ENCODE results near the gene GRP. TPM values are rescaled to one million over a fixed set of nuclear protein-coding genes. Genes with fewer than 3 reads are reported as not detected.

The GRP gene
- total and polyA plus RNA-seq, 2 of the 4 experiments (the other 2 are of a cell fraction) = not detected

DNA sequence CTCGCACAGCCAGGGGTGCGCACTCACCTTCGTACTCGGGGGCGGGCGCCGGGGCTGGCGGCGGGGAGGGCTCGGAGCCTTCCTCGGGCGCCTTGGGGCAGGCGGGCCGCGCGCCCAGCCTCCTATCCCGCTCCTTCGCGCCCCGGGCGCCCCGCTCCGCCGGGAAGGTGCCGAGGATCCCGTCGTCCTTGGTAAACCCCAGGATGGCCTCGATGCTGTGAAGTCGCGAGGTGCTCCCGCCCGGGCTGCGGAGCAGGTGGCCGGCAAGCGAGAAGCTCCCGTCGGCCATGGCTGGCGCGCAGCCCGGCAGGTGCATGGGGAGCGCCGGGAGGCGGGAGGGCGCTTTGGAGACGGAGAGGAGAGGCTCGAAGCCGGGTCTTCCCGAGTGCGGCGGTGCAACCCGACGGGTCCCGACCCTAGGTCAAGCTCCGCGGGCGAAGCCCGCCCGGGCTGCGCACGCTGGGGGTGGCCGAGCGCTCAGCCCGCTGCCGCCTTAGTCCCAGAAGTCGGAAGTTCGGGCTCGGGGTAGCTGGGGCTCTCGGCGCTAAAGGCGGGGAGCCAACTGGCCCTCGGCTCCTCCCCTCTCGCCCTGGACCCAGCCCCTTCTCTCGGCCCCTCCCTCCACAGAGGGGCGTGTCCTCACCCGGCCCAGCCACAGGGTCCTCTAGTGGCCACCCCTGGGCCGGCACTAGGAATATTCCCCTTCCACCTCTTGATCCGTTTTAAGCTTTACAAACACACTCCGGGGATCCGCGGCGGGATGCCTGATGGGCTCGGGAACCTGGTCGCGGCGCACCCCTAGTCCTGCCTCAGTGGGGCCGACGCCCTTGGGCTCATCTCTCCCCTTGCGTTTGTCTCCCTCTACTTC is 53.2 kb downstream of the GRP start, which contains the start of gene RAX:
Gene RAX, minus strand, starts transcription at position 564 of the 868 bp plus-strand sequence. Its CDS starts 248 bp downstream, at position 316.
- no peaks in the 10 kb centered on the region for H3K9me1 ChIP-seq (ENCODE audit: insufficient read depth, low read length)
- intact Hi-C loops (cut with micrococcal nuclease) = loop anchor here (5.0 kb wide), 1 partner anchor 136 kb away; the partner anchor contains the start of gene SEC11C
- no peaks in the 10 kb centered on the region for H3K36me3 ChIP-seq (ENCODE audit: control insufficient read depth, insufficient read depth, low read length)
- H3K56ac ChIP-seq (ENCODE audit: extremely low read depth, insufficient read depth, low read length) = no peak within 1 kb of the TSS
- H4K91ac ChIP-seq (ENCODE audit: insufficient read depth, low read depth, low read length) = no peak within 1 kb of the TSS
- H3K9me3 ChIP-seq (ENCODE audit: control insufficient read depth, insufficient read depth, low read length) = peaks cover 19% of the 10 kb centered on the region
- no peak within 1 kb of the TSS for H2BK120ac ChIP-seq (ENCODE audit: low read depth, low read length)
- H3K9ac ChIP-seq (ENCODE audit: low read depth, low read length) = no peak within 1 kb of the TSS
- H4K20me1 ChIP-seq (ENCODE audit: insufficient read depth, low read length) = peaks cover 3% of the 10 kb centered on the region; the same call in 1 of the 2 replicates
- no peak within 1 kb of the TSS for H3K27ac ChIP-seq (ENCODE audit: insufficient read depth, low read length)
- no peak within 1 kb of the TSS for H3K4ac ChIP-seq (ENCODE audit: low read depth, low read length)
- dilution Hi-C loops (cut with HindIII; ENCODE audit: low sequenced_read_pairs, unreplicated experiment) = no loop called here
- no peak within 1 kb of the TSS for H2BK20ac ChIP-seq (ENCODE audit: low read depth, low read length)
- H3K18ac ChIP-seq (ENCODE audit: low read depth, low read length) = no peak within 1 kb of the TSS
- no peak within 1 kb of the TSS; the same call in 1 of the 2 replicates for H3K4me2 ChIP-seq (ENCODE audit: low read depth, low read length)
- DNase-seq = no peak
- no TSS peak for BruUV-seq (replicated peaks)
- H3K27me3 ChIP-seq (ENCODE audit: control insufficient read depth, insufficient read depth, low read length) = peaks cover 94% of the 10 kb centered on the region
- no peak within 1 kb of the TSS; the same call in 1 of the 2 replicates for H3K4me3 ChIP-seq (ENCODE audit: insufficient read depth, low read depth, low read length)
- ChIA-PET POLR2A (ENCODE audit: unreplicated experiment) (no interaction called here), CTCF (no interaction called here)
- ATAC-seq (ENCODE audit: low read depth) = peak; percentile 49
- H2AFZ ChIP-seq (replicated peaks; ENCODE audit: low read length, poor library complexity) = peak within 1 kb of the TSS; percentile 70
- H3K4me1 ChIP-seq (ENCODE audit: control insufficient read depth, insufficient read depth, low read length) = no peaks in the 10 kb centered on the region
- TF ChIP-seq, protein P1, sequence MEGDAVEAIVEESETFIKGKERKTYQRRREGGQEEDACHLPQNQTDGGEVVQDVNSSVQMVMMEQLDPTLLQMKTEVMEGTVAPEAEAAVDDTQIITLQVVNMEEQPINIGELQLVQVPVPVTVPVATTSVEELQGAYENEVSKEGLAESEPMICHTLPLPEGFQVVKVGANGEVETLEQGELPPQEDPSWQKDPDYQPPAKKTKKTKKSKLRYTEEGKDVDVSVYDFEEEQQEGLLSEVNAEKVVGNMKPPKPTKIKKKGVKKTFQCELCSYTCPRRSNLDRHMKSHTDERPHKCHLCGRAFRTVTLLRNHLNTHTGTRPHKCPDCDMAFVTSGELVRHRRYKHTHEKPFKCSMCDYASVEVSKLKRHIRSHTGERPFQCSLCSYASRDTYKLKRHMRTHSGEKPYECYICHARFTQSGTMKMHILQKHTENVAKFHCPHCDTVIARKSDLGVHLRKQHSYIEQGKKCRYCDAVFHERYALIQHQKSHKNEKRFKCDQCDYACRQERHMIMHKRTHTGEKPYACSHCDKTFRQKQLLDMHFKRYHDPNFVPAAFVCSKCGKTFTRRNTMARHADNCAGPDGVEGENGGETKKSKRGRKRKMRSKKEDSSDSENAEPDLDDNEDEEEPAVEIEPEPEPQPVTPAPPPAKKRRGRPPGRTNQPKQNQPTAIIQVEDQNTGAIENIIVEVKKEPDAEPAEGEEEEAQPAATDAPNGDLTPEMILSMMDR (conservative IDR thresholded peaks at IDR 0.05; ENCODE audit: low read depth, low read length) = peak; percentile 17; the same call in 1 of the 2 replicates
- no peak for TF ChIP-seq POLR2A (IDR thresholded peaks at IDR 0.05; ENCODE audit: low read depth, low read length)
- H2BK15ac ChIP-seq (ENCODE audit: low read depth, low read length) = no peak within 1 kb of the TSS
- no peak within 1 kb of the TSS for H2AK5ac ChIP-seq (ENCODE audit: low read depth, low read length)
- H2BK5ac ChIP-seq (ENCODE audit: low read depth, low read length, poor library complexity, severe bottlenecking) = no peak within 1 kb of the TSS
- H3K14ac ChIP-seq (replicated peaks; ENCODE audit: low read depth, low read length) = no peak within 1 kb of the TSS
- H4K5ac ChIP-seq (ENCODE audit: low read depth, low read length) = no peak within 1 kb of the TSS
- no peak within 1 kb of the TSS for H3K23ac ChIP-seq (ENCODE audit: low read depth, low read length)
- WGBS, 2 experiments (ENCODE audit: extremely low coverage in 2 of 2, insufficient read length in 1 of 2) = 2% methylated on average over 20 of the region's 88 CpGs; no CpG with 5 or more reads in 1 of the 2 experiments
- no peak within 1 kb of the TSS for H4K8ac ChIP-seq (ENCODE audit: low read depth in 2 of 2, low read length in 2 of 2)
- peak within 1 kb of the TSS; percentile 28 for H2AK9ac ChIP-seq (replicated peaks; ENCODE audit: low read depth, low read length, poor library complexity)
- no peaks in the 10 kb centered on the region for H3K79me1 ChIP-seq (ENCODE audit: low read depth in 1 of 2, low read length in 2 of 2)
- in situ Hi-C loops (cut with MboI; ENCODE audit: low sequenced_read_pairs) = no loop called here
